GM18505 (cell line): ENCODE measurements around the gene GADL1.

Source experiments
- ATAC-seq: cut with Tn5 transposase; IDR thresholded peaks from one replicate; pipeline ENCODE4 v1.9.1; 2021; ENCODE audit not compliant: unreplicated experiment
- POLR2A ChIP-seq: IDR thresholded peaks from 4 replicates; pipeline ENCODE4 v1.6.1; 2011; ENCODE audit warnings: borderline replicate concordance; ENCODE audit not compliant: insufficient read depth, insufficient read length; ENCODE audit errors: extremely low read depth

The GADL1 gene

GRCh38 chr3:30750967-30751366 is 143.5 kb downstream of the GADL1 start:
- no peak for TF ChIP-seq POLR2A
- ATAC-seq = no peak

- no peak for TF ChIP-seq POLR2A
- no peak for ATAC-seq
Measured at GRCh38 chr3:30749230-30749629, 145.2 kb downstream of the GADL1 start.

GRCh38 chr3:30747771-30748281 is 146.6 kb downstream of the GADL1 start:
- no peak for ATAC-seq
- no peak for TF ChIP-seq POLR2A

GRCh38 chr3:30743641-30744317 is 150.7 kb downstream of the GADL1 start:
- ATAC-seq = no peak
- TF ChIP-seq POLR2A = no peak

- no peak for TF ChIP-seq POLR2A
- ATAC-seq = no peak
Measured at GRCh38 chr3:30742796-30743619, 151.5 kb downstream of the GADL1 start.

GRCh38 chr3:30741889-30742288 is 152.6 kb downstream of the GADL1 start:
- no peak for TF ChIP-seq POLR2A
- no peak for ATAC-seq

GRCh38 chr3:30738605-30739004 is 155.9 kb downstream of the GADL1 start:
- no peak for TF ChIP-seq POLR2A
- ATAC-seq = no peak

- no peak for TF ChIP-seq POLR2A
- ATAC-seq = no peak
Measured at GRCh38 chr3:30737743-30738499, 156.5 kb downstream of the GADL1 start.

- TF ChIP-seq POLR2A = no peak
- ATAC-seq = no peak
Measured at GRCh38 chr3:30733696-30734095, 160.8 kb downstream of the GADL1 start.

GRCh38 chr3:30733209-30733608 is 161.3 kb downstream of the GADL1 start:
- ATAC-seq = no peak
- TF ChIP-seq POLR2A = no peak

GRCh38 chr3:30730967-30731366 is 163.5 kb downstream of the GADL1 start:
- TF ChIP-seq POLR2A = no peak
- ATAC-seq = no peak

- no peak for ATAC-seq
- no peak for TF ChIP-seq POLR2A
Measured at GRCh38 chr3:30729936-30730335, 164.5 kb downstream of the GADL1 start.

GRCh38 chr3:30729512-30729911 is 164.9 kb downstream of the GADL1 start:
- ATAC-seq = no peak
- TF ChIP-seq POLR2A = no peak
